Measurements from ENCODE around the gene CHSY3.

CHSY3 gene

DNA sequence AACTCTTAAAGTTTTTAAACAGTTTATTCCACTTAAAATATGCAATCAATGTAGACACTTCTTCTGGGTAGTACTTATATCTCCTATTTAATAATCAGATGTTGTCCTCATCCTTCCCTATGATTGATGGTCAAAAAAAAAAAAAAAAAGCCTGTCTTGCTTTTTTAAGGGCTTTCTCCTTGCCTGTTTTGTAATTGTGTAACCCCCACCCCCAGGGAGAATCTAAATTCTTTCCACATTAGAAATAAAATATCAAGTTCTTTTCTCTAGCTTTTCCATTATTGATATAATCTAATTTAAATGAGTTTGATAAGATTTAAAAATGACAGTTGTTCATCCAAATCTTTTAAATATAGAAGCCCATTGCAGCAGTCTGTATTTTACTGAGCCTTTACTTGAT, 119.7 kb downstream of the CHSY3 start:
- no peak for DNase-seq (ENCODE audit: low read depth in 2 of 2)

DNA sequence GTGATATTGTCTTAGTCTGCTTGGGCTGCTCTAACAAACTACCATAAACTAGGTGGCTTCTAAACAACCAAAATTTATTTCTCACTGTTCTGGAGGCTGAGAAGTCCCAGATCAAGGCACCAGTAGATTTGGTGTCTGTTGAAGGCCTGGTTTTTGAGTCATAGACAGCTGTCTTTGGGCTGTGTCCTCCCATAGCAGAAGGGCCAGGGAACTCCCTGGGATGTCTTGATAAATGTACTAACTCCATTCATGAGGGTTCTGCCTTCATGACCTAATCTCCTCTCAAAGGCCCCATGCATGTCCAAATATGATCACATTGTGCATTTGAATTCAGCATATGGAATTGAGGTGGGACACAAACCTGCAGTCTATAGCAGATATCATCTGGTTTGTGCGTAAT, 121.2 kb downstream of the CHSY3 start:
- DNase-seq (ENCODE audit: low read depth in 2 of 2): no peak

DNA sequence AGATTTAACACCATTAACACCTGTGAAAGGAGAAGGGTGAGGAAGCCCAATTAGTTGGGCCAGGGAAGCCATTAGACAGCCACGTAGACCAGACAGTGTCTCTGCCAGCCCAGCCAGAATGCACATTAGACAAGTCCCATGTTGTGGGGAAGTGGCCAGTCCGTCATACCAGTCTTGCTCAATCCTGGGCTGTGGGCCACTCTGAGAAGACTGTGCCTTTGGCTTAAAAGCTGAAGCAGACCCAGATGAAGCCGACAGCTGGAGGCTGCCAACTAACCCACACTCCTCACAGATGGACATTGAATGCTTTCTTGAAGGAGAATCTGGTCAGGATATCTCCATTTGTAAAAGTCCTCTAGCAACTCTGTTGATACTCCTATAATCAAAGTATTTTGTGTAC, 128.5 kb downstream of the CHSY3 start:
- no peak for DNase-seq (ENCODE audit: low read depth in 2 of 2)

DNA sequence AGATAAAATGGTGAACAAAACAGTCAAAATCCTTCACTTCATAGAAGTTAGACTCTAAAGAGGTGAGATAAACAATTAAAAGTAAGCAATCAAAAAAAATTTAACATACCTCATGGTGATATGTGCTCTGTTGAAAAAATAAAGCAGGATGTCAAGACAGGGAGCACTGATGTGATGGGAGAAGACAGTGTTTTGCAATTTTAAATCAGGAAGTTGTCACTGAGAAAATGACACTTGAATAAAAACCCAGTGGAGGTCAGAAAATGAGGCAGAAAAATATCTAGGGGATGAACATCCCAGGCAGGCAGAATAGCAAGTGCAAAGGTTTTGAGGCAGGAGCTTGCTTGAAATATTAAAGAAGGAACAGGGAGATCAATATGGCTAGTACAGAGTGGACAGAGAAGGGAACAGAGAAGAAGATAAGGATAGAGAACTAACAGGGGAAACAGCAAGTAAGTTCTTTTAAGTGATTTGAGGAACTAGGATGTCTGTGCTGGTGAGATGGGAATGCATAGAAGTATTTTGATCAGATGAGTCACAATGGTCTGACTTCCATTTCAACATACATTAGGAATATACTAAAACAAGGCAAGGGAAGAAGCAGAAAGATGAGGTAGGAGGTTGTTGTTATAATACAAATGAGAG, 130.4 kb downstream of the CHSY3 start:
- DNase-seq (ENCODE audit: low read depth in 2 of 2): no peak

DNA sequence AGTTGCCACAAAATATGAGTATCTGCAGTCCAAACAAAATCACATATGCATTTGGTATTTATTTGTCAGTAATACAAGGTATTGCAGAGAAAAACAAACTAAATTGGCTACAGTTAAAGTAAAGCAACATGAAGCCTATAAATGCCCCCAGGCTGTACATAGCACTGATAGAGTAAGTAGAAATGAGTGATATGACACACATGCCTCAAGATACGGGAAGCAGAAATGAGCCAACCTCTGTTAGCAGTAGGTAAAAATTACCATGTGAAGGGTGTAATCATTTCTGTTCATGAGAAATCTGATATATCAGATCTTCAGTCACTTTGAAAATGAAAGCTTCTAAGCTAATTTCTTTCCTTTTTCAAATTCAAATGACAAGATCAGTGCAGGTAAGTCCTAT, 131.1 kb downstream of the CHSY3 start:
- DNase-seq (ENCODE audit: low read depth in 2 of 2): no peak

DNA sequence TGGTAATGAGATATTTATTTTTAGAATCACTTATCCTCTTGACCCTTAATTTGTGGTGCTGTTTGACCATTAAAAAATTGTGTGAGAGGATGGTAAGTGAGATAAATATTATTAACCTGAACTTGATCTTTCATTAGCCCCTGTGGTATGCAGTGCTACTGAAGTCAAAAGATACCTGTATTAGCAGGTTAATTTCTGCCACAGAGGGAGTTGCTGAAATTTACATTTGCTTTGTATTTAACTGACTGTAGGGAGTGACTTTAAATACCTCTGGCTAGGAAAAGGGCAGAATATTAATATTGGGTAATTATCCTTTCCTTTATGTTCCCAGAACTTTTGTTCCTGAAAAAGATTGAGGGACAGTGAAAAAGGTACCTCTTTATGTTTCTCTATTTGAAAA, 133.6 kb downstream of the CHSY3 start:
- no peak for DNase-seq (ENCODE audit: low read depth in 2 of 2)

DNA sequence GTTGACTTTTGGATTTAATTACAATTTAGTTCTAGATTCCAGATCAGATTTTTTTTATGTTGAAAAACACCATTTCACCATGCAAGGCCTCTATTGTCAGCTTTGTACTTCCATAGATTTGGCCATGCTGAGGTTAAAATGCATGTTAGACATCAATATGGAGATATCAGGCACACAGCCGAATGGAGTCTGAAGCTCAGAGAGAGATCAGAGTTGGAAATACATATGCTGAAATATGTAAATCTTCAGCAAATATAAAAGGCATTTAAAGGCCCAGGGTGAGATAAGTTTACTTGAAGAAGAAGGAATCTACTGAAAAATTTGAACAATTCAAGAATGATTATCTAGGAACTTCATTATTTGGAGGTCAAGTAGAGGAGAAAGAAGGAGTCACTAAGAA, 139.6 kb downstream of the CHSY3 start:
- no peak for DNase-seq (ENCODE audit: low read depth in 2 of 2)

DNA sequence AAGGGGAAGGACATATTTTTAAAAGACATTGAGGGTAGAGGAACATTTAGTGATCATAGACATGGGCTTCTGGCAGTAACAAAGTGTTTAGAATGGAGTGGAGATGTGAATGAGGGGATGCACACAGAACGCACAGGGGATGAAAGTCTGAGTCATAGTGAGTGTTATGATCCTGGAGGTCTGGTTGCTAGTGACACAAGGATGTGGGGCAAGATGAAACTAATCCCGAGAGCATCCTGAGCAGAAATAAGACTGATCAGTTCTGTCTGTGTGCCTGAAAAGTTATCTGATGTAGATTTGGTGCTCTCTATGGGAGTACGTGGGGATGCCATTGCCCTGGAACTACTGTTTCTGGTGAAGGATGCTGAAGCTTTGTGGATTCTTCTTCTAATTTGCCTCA, 141.1 kb downstream of the CHSY3 start:
- DNase-seq (ENCODE audit: low read depth in 2 of 2): no peak

DNA sequence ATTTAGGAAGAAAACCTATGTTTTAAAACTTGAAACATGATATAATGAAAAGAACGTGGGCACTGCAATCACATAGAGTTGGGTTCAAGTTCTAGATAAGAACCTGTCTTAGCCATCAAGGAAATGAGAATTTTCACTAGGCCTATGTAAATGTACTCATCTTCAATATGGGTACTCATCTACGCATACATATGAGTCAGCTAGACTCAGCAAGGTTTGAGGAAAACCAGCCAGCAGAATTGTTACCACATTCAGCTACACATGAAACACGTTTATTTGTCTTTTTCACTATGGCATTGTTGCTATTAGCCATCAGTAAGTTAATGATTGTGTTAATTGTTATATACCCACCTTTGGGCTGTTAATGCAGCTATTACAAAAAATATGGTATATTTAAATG, 146.3 kb downstream of the CHSY3 start:
- no peak for DNase-seq (ENCODE audit: low read depth in 2 of 2)

DNA sequence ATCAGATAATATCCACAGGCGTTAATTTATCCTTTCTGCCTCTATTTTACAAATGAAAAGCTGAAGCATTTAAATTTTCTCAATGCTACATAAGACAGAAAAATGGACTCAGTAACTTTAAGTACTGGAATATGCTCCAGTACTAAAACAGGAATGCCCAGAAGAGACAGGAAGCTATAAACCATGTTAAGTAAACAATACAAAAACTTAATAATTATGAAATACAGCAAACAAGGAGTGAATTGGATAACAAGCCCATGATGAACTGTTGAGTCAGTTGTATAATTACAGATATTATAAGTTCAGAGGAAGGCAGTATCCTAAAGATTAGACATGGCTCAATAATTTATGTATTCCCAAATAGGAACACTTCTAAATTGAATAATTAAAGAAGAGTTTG, 148.5 kb downstream of the CHSY3 start:
- DNase-seq (ENCODE audit: low read depth in 2 of 2): no peak

DNA sequence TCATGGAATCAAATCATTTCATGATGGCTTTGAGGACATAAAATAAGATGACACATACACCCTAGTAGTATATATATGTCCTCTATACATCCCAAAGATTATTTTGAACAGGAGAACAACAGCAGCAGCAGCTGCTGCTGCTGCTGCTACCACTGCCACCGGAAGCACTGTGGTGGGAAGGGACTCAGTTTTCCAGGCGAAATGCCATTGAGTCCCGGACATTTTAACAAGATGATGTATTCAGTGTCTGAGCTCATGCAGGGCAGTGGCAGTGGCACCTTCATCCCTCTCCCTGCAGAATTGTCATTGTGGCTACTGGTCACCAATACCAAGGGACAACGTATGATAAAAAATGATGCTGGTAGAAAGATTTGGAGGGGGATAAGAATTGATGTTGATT, 151.3 kb downstream of the CHSY3 start:
- DNase-seq (ENCODE audit: low read depth in 2 of 2): no peak

DNA sequence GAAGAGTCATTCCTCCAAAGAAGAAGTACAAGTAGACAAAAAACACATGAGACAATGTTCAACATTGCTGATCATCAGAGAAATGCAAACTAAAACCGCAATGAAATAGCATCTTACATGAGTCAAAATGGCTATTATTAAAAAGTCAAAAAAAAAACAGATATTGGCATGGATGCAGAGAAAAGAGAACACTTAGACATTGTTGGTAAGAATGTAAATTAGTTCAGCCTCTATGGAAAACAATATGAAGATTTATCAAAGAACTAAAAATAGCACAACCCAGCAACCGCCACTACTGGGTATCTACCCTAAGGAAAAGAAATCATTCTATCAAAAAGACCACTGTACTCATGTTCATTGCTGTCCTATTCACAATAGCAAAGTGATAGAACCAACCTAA, 157.5 kb downstream of the CHSY3 start:
- DNase-seq (ENCODE audit: low read depth in 2 of 2): no peak

DNA sequence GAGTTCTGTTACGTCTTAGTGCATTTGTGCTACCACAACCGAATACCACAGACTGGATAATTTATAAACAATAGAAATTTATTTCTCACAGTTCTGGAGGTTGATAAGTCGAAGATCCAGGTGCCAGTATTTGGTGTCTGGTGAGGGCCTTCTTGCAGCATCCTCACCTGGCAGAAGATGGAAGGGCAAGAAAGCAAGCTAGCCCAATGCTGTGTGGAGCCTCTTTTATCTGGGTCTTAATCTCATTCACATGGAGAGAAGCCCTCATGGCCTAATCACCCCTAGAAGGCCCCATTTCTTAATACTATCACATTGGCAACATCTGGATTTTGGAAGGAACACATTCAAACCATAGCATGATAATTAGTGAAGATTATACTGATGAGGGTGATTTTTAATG, 159.3 kb downstream of the CHSY3 start:
- DNase-seq (ENCODE audit: low read depth in 2 of 2): no peak

DNA sequence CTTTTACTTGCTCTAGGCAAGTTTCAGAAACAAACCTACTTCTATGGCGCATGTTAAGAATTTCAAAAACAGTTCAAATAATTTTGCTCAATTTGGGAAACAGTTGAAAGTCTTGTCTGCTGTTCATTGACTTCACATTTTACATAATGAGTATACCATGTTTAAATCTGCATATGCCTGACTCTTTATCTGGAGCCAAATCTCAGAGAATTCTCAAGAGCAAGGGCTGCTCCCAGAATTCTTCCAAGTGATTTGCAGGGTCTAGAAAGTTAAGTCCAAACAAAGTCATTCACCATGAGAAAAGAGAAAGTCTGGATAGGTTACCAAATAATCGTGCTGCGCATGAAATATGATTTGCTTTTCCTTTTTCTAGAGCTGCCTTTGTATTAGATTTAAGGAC, 160.2 kb downstream of the CHSY3 start:
- DNase-seq (ENCODE audit: low read depth in 2 of 2): no peak

DNA sequence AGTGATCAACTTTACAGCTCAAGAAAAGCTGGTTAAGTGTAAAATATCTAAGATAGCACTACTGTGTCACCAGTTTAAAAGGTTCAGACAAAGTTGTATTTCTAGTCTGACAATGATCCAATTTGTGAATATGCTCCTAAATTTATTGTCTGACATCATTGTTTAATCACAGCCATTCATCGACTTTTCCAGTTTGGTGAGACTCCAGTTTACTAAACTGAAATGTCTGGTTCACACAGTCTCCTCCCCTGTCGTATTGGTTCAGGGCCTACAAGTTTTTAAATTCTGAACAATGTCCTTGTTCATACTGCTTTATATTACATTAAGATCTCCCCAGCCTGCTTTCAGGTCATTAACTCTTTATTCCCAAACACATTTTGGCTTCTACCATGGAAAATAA, 161.4 kb downstream of the CHSY3 start:
- DNase-seq (ENCODE audit: low read depth in 2 of 2): no peak

DNA sequence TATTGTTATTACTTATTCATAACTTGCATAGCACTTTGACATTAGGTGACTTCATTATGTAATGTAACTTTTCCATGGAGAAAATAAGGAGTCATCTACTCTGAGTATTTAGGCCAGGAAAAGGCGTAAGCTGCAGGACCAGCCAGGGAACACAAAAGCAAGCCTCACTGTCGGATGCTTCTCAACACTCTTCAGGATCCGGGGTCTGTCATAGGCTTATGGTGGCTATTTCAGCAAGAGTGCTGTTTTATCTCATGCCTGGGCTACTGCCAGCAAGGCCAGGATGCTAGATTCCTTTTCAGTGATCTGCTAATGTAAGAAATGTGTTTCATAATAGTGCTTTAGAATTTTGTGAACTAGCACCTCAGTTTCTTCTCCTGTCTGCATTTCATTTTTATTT, 162.4 kb downstream of the CHSY3 start:
- DNase-seq (ENCODE audit: low read depth in 2 of 2): no peak

DNA sequence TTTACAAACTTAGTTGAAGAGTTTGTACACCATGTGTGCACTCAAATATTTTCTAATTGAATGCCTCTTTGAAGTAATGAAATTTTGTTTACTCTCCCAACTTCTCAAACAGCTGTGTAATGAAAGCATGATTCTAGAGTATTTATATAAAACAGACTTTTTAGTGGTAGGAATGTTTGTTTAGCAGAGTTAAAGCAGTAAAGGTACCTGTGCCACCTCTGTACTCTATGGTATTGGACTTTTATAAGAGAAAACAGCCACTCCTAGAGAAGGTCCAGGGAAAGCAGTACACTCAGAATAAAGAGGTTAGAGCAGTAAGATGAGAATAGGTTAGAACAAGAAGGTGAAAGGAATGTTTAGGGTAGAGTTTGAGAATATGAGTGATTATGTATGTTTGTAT, 163.1 kb downstream of the CHSY3 start:
- no peak for DNase-seq (ENCODE audit: low read depth in 2 of 2)

DNA sequence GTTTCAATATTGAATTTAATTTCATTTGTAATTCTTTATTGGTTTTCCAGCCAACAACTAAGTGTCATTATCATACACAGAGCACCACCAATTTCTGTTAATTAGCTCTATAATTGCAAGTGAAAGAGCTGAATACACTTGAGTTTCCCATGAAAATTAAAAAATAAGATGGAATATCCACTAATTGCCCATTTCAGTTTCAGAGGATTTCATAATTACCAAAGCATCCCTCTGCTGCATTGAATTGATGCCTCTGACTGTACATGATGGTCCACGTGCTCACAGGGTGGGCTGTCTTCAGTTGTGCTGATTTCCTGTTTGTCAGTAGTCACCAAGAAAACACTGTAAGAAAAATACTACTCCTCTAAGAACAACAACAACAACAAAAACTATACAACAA, 163.8 kb downstream of the CHSY3 start:
- DNase-seq (ENCODE audit: low read depth in 2 of 2): no peak

DNA sequence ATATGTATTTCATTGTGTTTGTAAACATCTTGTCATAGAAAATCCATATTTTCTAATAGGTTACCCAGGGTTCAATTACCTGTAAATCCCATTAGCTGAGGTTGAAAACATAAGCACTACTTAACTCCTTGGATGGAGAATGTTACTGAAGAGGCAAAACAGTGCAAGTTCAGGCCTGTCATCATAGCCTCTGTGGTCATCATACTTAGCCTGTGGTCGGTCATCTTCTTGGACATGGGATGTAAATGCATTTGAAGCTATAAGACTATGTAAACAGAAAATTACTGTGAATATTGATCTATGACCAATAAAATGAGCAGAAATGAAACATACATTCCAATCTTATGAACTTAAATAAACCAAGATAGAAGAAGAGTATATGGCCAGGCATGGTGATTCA, 164.7 kb downstream of the CHSY3 start:
- DNase-seq (ENCODE audit: low read depth in 2 of 2): no peak

DNA sequence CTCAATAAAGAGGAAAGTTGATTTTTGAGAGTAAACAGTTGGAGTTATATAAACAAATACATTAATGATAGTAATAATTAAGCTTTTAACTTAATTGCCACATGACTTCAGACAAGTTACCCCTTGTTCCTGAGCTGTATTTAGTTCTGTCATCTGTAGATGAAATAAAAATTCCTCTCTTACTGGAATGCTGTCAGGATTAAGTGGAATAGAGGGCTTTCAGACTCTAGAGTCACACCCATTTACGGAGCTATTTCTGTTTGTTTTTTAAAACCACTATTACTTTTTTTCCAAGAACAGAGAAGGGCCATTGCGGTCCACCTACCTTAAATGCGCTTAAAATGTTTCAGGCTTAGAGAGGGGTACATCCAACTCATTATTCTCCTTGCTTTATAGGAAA, 170.6 kb downstream of the CHSY3 start:
- DNase-seq (ENCODE audit: low read depth in 2 of 2): no peak

DNA sequence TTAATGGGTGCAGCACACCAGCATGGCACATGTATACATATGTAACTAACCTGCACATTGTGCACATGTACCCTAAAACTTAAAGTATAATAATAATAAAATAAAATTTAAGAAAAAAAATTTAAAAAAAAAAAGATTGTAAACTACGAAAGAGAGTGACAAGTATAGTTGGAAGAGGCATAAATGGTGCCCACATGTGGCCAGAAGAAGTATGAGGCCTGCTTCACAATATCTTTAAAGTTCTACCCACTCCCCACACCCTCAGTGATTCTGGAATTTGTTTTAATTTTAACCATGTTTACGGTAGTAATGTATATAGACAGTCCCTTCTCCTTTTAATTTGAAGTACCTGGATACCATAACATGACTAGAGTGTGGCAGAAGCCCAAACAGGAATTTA, 172.7 kb downstream of the CHSY3 start:
- DNase-seq (ENCODE audit: low read depth in 2 of 2): no peak

DNA sequence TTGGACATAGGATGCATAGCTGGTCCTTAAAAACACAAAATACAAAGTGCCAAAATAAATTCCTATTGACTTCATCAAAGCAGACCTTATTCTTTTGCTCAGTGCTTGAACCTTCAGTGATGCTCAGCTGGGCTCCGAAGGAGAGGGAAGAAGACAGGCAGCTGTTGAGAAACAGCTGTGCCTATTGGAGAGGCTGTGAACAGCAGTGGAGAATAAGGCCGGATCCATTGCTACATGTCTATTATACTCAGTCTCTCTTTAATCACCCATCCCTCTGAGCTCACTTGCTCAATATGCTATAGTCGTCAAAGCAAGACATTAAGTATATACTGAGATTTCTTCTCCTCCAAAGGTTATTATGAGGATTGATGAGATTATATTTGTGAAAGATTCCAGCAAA, 174.4 kb downstream of the CHSY3 start:
- DNase-seq (ENCODE audit: low read depth in 2 of 2): no peak

DNA sequence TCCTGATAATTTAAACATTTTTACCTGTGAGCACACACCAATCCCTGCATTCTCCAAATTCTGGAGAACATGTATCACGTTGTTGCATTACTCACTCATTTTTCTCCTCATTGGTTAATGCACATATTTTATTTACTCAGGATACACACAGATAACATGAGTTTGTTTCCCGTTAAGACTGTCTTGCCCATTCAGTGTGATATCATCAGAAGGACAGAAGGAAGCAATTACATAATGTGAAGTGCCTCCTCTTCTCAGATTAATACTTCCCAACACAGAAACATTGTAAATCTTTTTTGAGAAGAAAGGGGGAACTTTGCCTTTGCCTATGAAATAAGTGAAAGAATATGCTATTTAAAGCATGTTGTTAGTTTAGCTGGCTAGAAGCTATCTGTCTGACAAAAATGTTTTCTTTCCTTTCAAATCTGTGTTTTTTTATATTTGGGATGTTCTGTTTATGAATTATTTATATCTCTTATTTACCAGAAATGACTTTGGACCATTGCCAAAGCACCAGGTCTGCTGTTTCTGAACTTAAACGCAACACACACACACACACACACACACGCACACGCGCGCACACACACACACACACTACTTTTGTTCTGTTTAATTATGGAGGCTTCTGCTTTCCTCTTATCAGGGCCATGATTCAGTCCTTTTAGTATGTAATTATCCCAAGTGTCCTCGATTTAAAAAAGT, 186.5 kb downstream of the CHSY3 start:
- DNase-seq (ENCODE audit: low read depth in 2 of 2): no peak

DNA sequence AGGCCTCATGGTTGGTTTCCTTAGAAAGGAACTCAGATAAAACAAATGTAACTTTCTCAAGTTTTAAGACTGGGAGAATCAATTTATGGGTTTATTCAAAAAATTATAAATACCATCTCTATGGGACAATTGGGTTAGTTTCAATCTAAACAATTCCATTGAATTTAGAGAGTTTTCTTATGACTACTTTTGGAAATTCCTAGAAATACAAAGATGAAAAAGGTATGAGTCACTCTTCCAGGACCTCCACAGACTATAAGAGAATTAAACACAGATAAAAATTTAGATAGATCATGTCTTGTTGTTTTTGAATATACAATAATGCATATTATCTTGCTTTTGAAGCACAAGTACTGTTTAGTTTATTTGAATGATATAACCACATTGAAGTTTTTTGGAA, 188.7 kb downstream of the CHSY3 start:
- no peak for DNase-seq (ENCODE audit: low read depth in 2 of 2)

Measured in activated CD8-positive, alpha-beta memory T cell treated with anti-CD3 and anti-CD28 coated beads for 4 hours (primary cell).